ENCODE measurements around the gene PBX4. TPM values are rescaled to one million over a fixed set of nuclear protein-coding genes. Genes with fewer than 3 reads are reported as not detected.

Gene PBX4
- total RNA-seq, 4 donors from 2014 or later: 1.3 to 2.8 (median 1.6) TPM; not detected in 1

DNA sequence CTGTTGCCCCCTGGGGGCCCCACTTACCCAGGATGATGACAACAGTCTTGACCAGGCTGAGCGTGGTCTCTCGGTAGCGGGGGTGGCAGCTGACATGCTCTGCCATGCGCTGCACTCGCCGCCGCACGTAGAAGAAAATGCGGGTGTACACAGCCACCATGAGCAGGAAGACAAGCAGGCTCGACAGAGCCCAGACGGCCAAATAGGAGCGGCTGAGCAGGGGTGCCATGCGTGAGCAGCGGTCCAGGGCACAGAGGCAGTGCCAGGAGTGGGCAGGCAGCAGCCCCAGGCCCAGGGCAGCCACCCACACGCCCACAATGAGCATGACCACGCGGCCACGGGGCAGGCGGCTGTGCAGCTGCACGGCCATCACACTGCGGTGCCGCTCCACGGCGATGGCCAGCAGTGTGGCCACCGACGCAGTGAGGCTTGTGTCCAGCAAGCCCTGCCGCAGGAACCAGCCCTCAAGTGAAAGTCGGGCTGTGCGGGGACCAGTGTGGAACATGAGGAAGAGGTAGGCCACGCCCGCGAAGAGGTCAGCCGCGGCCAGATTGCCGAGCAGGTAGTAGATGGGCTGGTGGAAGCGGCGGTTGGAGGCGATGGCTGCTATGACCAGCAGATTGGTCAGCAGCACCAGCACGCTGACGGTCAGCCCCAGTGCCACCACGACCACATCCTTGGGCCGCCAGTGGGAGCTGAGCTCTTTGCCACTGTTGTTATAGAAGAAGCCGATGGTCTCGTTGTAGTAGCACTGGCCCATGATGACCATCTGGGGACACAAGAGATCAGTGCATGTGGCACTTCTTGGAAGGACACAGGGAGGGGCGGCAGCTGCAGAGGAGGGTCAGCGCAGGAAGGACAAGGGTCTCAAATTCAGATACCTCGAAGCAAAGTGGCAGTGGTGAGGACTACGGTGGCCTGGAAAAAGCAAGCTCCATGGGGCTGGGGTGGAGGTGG, 8.3 kb upstream of the PBX4 start:
- no peak for DNase-seq
- no peaks in the 10 kb centered on the region for H3K36me3 ChIP-seq
- TF ChIP-seq, protein P1, sequence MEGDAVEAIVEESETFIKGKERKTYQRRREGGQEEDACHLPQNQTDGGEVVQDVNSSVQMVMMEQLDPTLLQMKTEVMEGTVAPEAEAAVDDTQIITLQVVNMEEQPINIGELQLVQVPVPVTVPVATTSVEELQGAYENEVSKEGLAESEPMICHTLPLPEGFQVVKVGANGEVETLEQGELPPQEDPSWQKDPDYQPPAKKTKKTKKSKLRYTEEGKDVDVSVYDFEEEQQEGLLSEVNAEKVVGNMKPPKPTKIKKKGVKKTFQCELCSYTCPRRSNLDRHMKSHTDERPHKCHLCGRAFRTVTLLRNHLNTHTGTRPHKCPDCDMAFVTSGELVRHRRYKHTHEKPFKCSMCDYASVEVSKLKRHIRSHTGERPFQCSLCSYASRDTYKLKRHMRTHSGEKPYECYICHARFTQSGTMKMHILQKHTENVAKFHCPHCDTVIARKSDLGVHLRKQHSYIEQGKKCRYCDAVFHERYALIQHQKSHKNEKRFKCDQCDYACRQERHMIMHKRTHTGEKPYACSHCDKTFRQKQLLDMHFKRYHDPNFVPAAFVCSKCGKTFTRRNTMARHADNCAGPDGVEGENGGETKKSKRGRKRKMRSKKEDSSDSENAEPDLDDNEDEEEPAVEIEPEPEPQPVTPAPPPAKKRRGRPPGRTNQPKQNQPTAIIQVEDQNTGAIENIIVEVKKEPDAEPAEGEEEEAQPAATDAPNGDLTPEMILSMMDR (IDR thresholded peaks at IDR 0.05): no peak
- no peak for TF ChIP-seq POLR2A (IDR thresholded peaks at IDR 0.05)
- no peak overlapping the region for H3K27ac ChIP-seq
- no peak overlapping the region for H3K4me3 ChIP-seq
- peaks cover 0 to 4% of the 10 kb centered on the region in 2 donors for H3K27me3 ChIP-seq
- peaks cover 0 to 6% of the 10 kb centered on the region in 2 donors for H3K4me1 ChIP-seq
- H3K9me3 ChIP-seq: no peaks in the 10 kb centered on the region
- intact Hi-C loops (cut with DNase I; ENCODE audit: low total_unique reads): no loop called here

GRCh38 chr19:19624032-19624570, 5.6 kb upstream of the PBX4 start:
- H3K27me3 ChIP-seq: peaks cover 0 to 4% of the 10 kb centered on the region in 2 donors
- intact Hi-C loops (cut with DNase I; ENCODE audit: low total_unique reads): no loop called here
- no peaks in the 10 kb centered on the region for H3K9me3 ChIP-seq
- peaks cover 0 to 6% of the 10 kb centered on the region in 2 donors for H3K4me1 ChIP-seq
- no peak overlapping the region for H3K27ac ChIP-seq
- H3K36me3 ChIP-seq: no peaks in the 10 kb centered on the region
- DNase-seq: no peak
- TF ChIP-seq, protein P1 (IDR thresholded peaks at IDR 0.05): no peak
- no peak for TF ChIP-seq POLR2A (IDR thresholded peaks at IDR 0.05)
- H3K4me3 ChIP-seq: no peak overlapping the region

DNA sequence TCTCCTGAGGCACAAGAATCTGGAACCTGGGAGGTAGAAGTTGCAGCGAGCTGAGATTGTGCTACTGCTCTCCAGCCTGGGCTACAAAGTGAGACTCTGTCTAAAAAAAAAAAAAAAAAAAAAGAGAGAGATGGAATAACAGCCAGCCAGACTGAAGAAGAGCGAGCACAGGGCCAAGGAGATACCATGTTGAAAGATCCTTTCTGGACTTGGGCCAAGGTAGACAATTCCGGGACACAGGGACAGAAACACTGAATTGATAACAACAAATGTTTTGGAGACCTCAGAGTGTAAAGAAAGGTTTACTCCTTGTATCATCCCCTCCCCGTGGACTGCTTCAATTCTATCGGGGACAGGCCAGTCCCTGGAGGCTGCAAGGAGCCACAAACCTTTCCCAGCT, 4.9 kb upstream of the PBX4 start:
- H3K4me1 ChIP-seq: peaks cover 0 to 6% of the 10 kb centered on the region in 2 donors
- no peak overlapping the region for H3K27ac ChIP-seq
- TF ChIP-seq POLR2A (IDR thresholded peaks at IDR 0.05): no peak
- TF ChIP-seq, protein P1 (IDR thresholded peaks at IDR 0.05): no peak
- H3K27me3 ChIP-seq: peaks cover 0 to 4% of the 10 kb centered on the region in 2 donors
- intact Hi-C loops (cut with DNase I; ENCODE audit: low total_unique reads): no loop called here
- H3K4me3 ChIP-seq: no peak overlapping the region
- H3K9me3 ChIP-seq: no peaks in the 10 kb centered on the region
- no peak for DNase-seq
- no peaks in the 10 kb centered on the region for H3K36me3 ChIP-seq

DNA sequence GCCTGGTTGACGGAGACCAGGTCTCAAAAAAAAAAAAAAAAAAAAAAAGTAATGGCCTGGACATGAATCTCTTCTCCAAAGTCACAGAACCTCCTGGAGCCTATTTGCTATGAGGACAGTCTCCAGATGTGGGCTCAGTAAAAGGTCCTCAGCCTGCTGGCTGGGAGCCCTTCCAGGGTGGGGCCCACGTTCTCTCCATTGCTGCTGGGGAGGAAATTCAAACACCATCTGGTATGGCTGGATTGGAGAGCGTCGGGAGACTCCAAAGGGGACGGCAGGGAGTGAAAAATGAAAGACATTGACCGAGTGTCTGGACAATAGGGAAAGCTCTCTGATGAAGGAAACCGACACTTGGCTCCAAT, 1.3 kb upstream of the PBX4 start:
- DNase-seq: no peak
- intact Hi-C loops (cut with DNase I; ENCODE audit: low total_unique reads): no loop called here

More for the DNA sequence above, 1.3 kb upstream of the PBX4 start:
- Histone ChIP-seq H3K27me3 (no peaks in the 10 kb centered on the region), H3K36me3 (no peaks in the 10 kb centered on the region), H3K4me1 (no peaks in the 10 kb centered on the region), H3K9me3 (no peaks in the 10 kb centered on the region), H3K4me3 (no peak overlapping the region), H3K27ac (no peak overlapping the region)
- TF ChIP-seq POLR2A (IDR thresholded peaks at IDR 0.05): no peak
- TF ChIP-seq, protein P1 (IDR thresholded peaks at IDR 0.05): no peak

All from uterus (tissue), 4 donors.